ENCODE results near the gene METTL25B. TPM values are rescaled to one million over a fixed set of nuclear protein-coding genes. Genes with fewer than 3 reads are reported as not detected.
A peak's percentile ranks its signal among the peaks of the same experiment; 100 is the strongest.

The METTL25B gene
- total RNA-seq: 5.2 and 11.5 TPM in 2 replicates

DNA sequence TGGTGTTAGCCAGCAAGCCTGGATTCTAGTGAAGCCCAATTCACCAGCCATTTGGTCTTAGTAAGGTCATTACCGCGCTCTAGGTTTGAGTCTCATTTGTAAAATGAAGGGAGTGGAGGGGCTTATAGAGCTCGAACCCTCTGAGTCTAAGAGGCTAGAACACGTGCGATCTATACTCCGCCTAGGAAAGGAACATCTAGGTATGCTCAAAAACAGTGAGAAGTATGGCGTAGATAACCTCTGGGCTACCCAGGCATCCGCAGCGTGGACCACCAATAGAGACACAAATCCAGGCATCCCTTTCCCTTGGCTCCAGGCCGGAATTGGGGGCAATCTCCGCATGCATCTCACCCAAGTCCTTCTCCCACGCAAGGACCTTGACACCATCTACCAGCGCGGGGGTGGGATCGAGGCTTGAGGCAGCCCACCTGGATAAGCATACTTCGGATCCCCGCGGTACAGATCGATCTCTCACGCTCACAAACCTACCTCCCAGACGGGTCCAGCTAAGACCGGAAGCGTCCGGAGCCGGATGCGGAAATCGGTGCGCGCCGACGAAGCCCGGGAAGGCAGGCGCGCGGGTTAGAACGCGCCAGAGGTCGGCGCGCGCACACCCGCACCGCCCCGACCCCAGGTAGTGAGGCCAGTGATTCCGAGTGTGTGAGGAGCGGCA is at the start of gene METTL25B:
METTL25B (plus strand) TSS at position 544 of the 673 bp plus-strand sequence. CDS start 636 bp downstream, outside the sequence.
- peak; percentile 54 for DNase-seq (ENCODE audit: low read depth)

DNA sequence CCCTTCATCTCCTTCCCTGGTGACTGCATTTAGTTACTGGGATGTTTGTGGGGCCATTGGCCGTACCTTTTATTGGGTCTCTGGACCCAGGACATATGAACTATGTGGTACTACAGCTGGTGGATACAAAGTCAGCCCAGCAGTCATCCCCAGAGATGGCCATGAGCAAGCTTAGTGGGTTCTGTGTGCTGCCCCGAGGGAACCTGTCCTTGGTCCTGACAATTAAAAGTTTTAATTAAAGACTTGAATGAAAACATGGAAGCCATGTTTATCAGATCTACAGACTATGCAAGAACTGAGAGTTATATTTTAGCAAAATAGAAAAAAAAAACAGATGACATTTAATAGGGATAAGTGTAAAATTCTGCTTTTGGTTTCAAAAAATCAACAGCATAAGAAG is 48.2 kb upstream of the METTL25B start:
- DNase-seq (ENCODE audit: low read depth): no peak

DNA sequence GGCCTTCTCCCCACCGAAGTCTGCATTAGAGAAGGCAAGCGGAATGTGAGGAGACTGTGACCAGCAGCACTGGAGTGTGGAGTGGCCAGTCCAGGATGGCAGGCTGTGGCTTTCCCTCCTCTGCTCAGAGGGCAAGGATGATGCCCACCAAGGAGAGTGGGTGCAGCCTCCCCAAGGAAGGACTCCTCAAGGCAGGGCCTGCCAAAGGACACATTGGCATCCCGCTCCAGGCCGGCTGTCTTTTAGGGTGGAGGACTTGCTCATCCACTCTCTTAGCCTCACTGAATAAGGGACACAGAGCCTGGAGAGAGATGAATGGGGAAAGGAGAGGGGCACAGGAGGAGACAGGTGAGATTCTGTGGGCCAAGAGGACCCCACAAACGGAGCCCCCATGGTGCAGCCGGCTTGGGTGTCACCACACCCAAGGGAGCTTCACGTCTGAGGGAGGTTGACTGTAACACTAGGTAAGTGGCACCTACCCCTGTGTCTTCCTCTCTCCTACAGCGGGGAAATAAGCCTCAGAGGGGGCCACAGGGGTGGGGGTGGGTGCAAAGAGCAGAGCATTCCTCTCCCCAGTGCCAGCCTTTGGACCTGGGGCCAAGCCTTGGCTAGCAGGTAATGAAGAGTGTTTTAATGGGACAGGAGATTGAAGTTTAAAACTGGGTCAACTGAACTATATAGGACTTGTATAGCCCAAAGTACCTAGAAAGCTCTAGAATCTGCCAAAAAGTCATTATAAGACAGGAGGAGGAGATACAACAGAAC is 46.9 kb upstream of the METTL25B start:
- no peak for DNase-seq (ENCODE audit: low read depth)

DNA sequence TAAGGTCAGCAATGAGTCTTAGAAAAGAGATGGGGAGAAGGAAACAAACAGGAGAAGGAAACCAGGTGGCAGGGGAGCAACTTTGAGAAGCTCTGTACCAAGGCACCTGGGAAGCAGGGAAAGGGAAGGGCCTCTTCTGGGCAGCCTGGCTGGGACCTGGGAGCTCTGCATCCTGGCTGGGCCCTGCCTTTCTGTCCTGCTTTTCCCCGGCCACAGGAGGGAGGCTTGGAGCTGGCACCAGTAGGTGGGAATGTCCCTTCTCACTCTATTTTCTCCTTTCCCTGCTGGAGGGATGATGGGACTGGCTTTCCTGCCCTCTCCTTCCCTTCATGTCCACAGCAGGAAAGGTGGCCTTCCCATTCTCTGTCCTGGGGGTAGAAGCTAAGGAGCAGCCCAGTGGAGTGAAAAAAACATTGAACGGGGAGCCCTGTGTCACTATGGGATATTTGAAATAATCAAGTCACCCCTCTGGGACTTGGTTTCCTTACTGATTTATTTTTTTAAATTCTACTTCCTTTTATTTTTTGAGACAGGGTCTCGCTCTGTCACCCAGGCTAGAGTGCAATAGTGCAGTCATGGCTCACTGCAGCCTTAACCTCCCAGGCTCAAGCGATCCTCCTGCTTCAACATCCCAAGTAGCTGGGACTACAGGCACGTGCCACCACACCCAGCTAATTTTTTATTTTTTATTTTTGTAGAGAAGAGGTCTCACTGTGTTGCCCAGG is 45.9 kb upstream of the METTL25B start:
- DNase-seq (ENCODE audit: low read depth): no peak

DNA sequence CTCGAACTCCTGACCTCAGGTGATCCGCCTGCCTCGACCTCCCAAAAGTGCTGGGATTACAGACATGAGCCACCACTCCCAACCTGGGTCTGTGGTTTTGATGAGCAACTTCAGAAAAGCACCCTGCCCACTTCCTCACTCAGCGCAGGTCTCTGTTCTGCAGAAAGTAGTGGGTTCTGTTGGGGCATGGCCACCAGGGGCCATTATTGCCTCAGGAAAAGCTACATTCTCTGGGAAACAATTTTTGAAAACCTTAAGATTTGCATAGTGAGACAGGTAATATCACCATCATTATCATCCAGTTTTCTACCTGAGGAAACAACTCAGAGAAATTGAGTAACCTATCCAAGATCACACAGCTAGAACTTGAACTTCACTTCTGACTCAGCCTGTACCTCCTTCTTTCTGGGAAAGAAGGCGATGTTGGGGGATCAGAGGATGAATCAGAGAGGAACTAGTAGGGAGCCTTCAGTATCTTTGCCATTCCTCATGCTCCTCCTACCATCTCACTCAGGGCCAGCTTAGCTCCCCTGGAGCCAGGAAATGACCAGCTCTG is 44.0 kb upstream of the METTL25B start:
- peak; percentile 68 for DNase-seq (ENCODE audit: low read depth)

DNA sequence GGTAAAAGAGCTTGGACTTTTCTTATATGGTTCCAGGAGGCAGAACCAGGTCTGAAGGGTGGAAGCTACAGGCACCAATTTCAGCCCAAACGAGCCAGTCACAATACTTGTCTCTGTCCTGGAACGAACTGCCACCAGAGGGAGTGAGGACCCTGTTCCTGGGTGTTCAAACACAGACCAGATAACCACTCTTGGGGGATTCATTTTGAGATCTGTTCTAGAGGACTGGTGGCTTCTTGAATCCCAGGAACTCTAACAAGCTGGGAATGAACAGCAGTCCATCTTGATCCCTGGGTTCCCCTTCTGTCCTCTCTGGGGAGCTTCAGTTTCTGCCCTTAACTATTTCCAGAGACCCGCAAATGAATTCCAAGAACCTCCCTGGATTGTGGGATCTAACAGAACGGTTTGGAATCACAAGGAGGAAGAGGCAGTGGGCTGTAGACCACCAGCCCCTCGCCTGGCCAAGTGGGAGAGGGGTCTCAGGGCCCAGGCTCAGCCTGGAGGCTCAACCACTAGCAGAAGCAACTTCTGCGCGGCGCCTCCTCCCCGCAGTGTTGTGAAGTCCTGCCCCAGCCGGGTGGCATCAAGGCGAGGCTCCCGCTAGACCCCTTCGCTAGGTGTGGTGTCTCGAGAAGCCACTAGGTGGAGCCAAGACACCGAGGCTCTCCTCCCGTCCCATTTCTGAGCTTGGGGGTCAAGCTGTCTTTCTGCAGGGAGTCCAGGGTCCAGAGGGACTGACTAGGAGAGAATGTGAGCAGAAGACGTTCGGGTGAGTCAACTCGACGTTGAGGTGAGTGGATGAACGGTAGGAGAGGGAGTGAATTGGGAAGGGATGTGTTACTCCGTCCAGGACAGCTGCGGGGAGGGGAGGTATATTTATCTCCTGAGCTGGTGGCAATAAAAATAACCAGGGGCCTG is 39.0 kb upstream of the METTL25B start:
- DNase-seq (ENCODE audit: low read depth): peak; percentile 76

DNA sequence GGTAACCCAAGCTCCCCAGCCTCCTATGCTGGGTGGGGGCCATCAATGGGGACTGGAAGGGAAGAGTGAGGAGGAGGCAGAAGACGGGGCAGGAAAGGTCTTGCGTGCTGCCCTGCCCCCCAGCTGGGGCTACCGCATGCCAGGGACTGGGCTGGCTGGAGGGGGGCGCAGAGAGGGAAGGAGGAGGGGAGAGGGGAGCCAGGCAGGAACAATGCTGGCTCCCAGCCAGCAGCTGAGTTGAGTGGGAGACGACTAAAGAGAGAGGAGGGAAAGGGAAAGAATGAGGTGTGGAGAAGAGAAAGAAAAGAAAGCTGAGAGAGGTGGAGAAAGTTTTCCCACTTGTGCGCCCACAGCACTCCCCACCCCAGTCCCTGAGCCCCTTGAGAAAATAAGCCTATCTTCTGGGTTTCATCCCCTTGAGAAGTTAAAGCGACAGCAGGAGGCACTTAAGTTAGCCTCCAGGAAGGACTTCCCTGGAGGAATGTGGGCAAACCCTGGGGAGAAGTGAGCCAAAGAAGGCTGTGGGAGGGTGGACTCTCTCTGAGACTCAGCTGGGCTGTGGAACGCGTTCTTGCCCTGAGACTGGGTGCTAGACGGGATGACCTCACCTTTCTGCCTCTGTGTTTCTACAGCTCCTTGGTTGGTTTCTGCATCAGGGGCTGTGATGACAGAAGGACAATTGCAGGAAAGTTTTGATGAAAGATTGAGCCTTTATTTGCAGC is 38.2 kb upstream of the METTL25B start:
- no peak for DNase-seq (ENCODE audit: low read depth)

DNA sequence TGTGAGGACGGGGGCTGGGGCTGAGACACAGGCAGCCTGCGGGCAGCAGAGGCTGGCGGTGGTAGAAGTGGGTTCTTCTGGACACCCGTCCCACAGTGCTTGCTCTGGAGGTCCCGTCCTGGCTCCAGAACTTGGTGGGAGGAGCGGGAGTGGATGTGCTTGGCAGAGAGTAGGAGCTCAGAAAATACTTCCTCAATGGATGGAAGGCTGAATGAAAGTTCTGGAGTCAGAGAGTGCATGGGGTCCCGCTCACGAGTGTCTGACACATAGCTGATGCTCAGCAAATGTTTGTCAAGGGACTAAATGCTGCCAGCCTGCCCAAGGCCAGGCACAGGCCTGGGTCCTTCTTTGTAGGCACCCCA is 37.6 kb upstream of the METTL25B start:
- no peak for DNase-seq (ENCODE audit: low read depth)

DNA sequence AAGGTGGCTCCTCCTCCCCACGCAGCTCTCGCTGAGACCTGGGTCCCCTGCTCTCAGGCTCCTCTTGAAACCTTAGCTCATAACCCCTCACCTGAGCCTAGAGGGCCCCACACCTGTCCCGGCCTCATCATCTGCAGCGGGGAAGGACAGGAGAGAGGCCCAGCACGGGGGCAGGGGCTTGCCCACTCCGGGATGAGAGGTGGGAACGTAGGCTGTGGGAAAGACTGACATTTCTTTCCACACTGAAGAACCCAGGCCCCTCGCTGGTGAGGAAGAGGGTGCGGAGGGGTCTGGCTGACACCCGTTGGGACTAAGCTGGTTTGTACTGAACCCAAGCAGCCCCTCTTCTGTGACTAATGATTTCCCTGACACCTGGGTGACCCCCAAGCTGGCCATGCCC is 37.1 kb upstream of the METTL25B start:
- DNase-seq (ENCODE audit: low read depth): no peak

DNA sequence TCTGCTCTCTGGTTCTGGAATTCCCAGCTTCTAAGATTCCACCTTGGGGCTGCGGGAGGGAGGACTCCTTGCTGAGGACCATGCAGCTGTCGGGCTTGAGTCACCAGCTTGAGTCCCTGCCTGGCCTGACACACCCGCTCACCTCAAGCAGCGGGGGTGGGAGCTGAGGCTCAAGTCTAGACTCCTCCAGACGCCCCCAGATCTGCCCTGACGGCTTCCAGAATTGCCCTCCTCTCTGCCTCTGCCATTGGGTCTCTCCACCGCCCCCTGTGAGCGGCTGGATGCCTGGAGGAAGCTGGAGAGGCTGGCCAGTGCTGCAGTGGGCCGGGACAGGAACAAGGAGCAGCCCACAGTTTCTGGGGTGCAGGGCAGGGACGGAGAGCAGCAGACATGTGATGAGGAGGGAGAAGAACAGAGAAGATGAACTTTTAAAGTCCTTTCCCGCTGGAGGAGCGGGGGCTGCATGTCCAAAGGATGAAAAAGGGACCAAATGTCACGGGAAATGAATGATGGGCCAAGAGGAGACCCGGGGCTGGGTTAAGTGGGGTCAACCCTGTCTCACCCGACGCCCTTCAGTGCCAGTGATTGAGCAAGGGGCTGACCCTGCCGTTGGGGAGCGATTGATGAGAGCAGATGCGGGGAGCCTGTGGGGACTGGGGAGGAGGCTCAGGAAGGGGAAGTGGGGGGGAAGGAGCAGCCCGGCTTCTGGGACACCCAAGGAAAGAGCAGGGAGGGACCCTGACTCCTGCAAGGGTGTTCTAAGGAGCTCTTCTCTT is 36.4 kb upstream of the METTL25B start:
- DNase-seq (ENCODE audit: low read depth): peak; percentile 45

DNA sequence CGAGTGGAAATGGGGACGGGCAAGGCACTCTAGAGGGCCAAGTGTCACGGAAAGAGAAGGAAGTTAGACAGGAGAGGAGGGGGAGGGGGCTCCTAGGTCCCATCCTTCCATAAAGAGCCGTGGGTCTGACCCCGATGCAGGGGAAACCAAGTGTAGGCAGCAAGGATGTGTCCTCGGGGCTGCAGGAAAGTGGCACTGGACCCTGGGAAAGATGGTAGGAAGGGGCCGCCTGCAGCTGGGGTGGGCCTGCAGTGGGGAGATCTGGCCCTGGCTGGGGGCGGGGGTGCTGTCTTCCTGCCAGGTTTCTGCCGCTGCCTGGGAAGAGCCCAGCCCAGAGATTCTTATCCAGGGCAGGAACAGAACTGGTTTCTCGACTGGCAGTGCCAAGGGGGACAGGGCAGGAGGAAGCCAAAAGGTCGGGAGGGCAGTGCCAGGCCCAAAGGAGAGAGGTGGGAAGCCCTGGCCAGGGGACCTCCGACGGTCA is 35.8 kb upstream of the METTL25B start:
- no peak for DNase-seq (ENCODE audit: low read depth)

DNA sequence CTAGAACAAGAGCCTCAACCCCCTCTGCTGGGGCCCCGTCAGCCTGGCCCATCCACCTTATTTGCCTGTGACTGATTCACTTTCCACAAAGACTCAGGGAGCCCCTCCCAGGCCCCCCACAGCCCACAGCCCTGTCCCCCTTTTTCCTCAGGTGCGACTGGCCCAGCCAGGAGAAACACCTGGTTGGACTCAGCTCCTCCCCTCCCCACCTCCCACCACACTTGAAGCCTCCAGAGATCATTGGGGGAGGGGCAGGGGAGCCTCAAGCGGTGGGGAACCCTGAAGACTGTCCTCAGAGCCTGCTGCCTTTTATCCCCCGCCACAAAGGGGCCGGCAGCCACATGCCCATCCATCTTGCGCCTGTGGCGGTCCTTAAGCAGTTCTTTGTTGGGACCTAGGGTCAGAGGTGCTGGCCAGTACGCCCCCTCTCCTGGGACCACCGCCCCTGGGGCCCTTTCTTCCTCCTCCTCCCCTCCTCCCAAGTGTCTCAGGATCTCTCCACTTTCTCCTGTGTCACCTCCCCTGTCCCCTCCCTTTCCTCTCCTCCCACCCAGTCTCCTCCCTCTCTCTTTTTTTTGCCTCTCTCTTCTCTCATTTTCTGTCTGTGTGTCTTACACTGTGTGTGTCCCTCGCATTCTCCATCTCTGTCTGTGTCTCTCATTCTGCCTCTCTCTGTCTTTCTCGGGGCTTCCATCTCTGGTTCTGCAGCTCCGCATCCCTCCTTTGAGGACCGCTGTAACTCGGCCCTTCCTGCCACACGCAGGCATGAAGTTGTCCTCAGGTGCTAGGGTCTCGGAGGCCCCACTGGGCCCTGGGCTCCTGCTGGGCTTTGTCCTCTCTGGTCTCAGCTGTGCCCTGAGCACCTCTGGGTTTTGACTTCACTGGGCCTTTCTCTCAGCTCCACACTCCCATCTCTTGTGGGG is 35.1 kb upstream of the METTL25B start:
- no peak for DNase-seq (ENCODE audit: low read depth)

DNA sequence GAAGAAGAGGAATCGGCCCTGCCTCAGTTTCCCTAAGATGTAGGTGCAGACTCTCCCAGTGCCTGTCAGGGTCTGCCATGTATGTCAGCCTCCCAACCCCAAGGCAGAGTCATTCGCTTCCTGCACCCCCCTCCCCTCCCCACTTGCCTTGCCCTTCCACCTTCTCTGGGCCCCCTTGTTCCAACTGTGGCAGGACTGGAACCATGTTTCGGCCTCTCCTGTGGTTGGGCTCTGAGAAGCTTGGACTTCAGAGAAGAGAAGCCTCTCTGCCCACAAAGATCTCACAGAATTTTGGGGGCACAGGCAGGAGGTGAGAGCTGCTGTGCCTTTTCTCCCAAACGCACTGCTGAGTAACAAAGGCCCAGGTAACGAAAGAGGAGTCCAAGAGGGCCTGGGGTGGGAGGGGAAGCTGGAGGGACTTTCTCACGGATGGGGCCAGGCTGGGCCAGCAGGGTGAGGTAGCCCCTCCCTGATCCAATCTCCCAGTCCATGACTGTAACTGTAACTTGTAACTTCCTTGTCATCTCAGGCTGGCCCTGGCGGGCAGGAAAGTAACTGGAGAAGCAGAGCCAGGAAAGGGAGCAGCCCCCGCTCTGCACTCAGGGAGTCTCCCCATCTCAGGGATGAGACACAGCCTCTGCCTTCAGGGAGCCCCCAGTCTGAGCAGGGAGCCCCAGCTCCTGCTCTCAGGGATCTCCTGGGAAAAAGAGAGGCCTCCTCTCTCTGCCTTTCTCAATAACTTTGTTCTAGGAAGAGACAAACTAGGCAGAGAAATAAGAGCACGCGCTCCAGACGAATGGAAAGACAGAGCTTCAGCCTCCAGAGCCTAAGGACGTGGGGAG is 34.2 kb upstream of the METTL25B start:
- DNase-seq (ENCODE audit: low read depth): no peak

DNA sequence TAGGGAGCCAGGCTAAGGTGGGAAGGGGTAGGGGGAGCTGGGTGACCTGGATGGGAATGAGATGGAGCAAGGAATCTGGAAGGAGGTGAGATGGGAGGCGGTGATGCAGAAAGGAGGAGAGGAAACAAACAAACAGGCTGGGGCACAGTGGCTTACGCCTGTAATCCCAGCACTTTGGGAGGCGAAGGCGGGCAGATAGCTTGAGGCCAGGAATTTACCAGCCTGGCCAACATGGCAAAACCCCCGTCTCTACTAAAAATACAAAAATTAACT is 33.6 kb upstream of the METTL25B start:
- no peak for DNase-seq (ENCODE audit: low read depth)

DNA sequence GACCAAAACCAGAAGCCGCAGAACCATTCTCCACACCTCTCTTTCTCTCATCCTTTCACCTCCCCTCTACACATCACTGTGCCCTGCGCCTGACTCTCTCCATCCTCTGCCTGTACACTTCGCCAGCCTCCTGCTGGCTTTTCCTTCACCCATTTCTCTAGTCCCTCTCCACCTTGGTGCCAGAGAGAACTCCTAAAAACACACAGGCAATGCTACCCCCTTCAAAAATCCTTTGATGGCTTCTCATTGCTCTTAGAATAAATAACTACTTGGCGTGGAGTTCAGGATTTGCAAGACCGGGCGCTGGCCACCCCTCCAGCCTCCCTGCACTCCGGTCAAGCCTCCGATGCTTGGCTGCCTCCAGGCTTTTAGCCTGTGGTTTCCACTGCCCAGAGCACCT is 31.5 kb upstream of the METTL25B start:
- no peak for DNase-seq (ENCODE audit: low read depth)

DNA sequence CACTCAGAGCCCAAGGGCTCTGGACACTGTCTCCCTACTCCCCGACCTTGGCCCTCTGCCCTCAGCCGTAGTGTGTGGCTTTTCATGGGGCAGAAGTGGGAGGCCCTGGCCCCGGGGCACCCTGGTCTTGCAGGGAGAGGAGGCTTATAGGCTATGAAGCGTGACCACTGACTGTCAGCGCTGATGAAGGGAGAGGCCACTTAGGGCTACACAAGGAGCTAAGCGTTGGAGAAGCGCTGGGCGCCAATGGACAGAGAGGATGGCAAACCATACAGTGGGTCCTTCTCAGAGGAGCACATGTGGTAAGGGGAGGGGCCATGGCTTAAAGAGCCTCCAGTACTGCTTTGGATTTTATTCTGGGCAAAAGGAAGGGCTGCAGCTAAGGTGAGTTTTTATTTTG is 30.8 kb upstream of the METTL25B start:
- DNase-seq (ENCODE audit: low read depth): no peak

DNA sequence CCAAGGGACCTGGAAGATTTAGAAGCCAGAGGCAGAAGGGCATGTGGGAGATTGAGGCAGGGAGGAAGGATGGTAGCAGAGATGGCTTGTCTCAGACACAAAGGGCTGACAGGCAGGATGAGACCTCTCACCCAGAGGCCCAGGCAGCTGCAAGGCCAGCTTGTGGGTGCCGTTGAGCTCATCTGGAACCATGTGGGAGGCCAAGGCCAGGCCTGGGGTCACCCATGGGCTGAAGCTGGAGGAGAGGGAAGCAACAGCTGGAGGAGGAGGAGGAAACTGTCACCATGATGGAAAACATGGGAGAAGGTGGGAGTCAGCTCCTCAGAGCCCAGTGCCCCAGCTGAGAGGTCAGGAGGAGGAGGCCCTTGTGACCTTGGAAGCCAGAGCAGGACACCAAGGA is 29.3 kb upstream of the METTL25B start:
- DNase-seq (ENCODE audit: low read depth): no peak

All from renal cortical epithelial cell (primary cell).